Activated CD4-positive, alpha-beta T cell treated with anti-CD3 and anti-CD28 coated beads for 36 hours (primary cell): ENCODE measurements around the gene CRYBB2. TPM values are rescaled to one million over a fixed set of nuclear protein-coding genes. Genes with fewer than 3 reads are reported as not detected.
"Not testable (repeated sequence)": the region's sequence is repeated elsewhere in the genome, so short reads cannot be mapped to it uniquely, and the experiment has no call there.

ENCODE experiments used
- ATAC-seq: fragments of 200-7000 bp; cut with Tn5 transposase; one replicate; pipeline ENCODE4 v1.10.0; 2021; ENCODE audit warnings: mild to moderate bottlenecking, moderate library complexity
- CTCF ChIA-PET: fragments of 350-600 bp; sonication (Branson Sonifier 250); formaldehyde crosslinking; loops from one replicate; lab custom pipeline; 2021; ENCODE audit warnings: antibody characterized with exemption; lab: Charles Lee
- POLR2A ChIA-PET: fragments of 350-600 bp; sonication (Branson Sonifier 250); formaldehyde crosslinking; loops from one replicate; lab custom pipeline; 2021; ENCODE audit warnings: antibody characterized with exemption, inconsistent platforms; lab: Charles Lee
- DNase-seq: peaks from one replicate; pipeline ENCODE4 v3.0.0-alpha.2; 2020
- H3K27ac Mint-ChIP-seq: one replicate; pipeline ENCODE4 v1.8.0; 2021; ENCODE audit warnings: mixed read lengths
- H3K27me3 Mint-ChIP-seq: one replicate; pipeline ENCODE4 v1.8.0; 2021; ENCODE audit warnings: mixed read lengths
- H3K36me3 Mint-ChIP-seq: one replicate; pipeline ENCODE4 v1.8.0; 2021; ENCODE audit warnings: low read depth, mixed read lengths
- H3K4me1 Mint-ChIP-seq: one replicate; pipeline ENCODE4 v1.8.0; 2021; ENCODE audit warnings: mixed read lengths
- H3K4me3 Mint-ChIP-seq: one replicate; pipeline ENCODE4 v1.8.0; 2021; ENCODE audit warnings: mild to moderate bottlenecking, moderate library complexity, mixed read lengths
- H3K9me3 Mint-ChIP-seq: one replicate; pipeline ENCODE4 v1.8.0; 2021; ENCODE audit warnings: low read depth, mixed read lengths
- intact Hi-C, 2 experiments: fragments of 100-400 bp; cut with DNase I in 1 of 2; cut with micrococcal nuclease in 1 of 2; formaldehyde crosslinking; loops; one replicate each; pipeline versions ENCODE4 v1.14.2 to v1.15.1; 2022 to 2024; cut with DNase I, micrococcal nuclease
- total RNA-seq, 2 experiments: library from RNA; stranded (reverse); gene quantifications; one replicate each; pipeline ENCODE4 v1.2.3, GENCODE V29; 2021

CRYBB2 gene
- total RNA-seq, 2 experiments from 2014 or later, result 0.23 to 0.30 TPM

DNA sequence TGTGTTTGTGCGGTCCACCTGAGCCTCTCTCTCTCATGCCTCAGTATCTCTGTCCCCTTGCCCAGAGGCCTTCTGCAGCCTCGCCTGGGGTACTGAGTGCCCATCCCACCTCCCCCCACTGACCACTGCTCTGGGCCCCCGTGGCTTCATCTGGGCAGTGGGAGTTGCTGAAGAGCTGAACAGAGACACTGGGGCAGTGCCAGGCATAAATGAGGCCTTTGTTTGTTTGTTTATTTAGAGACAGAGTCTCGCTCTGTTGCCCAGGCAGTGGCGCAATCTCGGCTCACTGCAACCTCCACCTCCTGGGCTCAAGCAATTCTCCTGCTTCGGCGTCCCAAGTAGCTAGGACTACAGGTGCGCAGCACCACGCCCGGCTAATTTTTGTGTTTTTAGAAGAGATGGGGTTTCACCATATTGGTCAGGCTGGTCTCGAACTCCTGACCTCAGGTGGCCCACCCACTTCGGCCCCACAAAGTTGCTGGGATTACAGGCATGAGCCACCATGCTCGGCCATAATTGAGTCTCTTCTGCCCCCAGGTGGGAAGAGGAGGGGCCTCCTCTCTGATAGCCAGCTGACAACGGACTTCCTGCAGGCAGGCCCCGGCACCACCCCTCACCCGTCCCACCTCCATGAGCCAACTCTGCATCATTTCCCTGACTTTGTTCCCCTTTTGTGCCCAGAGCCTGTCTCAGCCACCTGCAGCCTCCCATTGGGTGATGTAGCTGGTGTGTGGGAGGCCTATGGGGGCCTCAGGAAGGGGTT lies 10.5 kb upstream of the CRYBB2 start:
- ChIA-PET CTCF (no interaction called here), POLR2A (no interaction called here)
- no peak overlapping the region for H3K27ac Mint-ChIP-seq
- no peaks in the 10 kb centered on the region for H3K36me3 Mint-ChIP-seq
- no peaks in the 10 kb centered on the region for H3K9me3 Mint-ChIP-seq
- no peaks in the 10 kb centered on the region for H3K4me1 Mint-ChIP-seq
- DNase-seq (no peak), ATAC-seq (no peak)
- intact Hi-C loops, result loop anchor here in 1 of 2 experiments (10.0 kb wide), 1 partner anchor 126 kb away; no protein-coding TSS in a partner anchor
- no peak overlapping the region for H3K4me3 Mint-ChIP-seq
- peaks cover 7% of the 10 kb centered on the region for H3K27me3 Mint-ChIP-seq

DNA sequence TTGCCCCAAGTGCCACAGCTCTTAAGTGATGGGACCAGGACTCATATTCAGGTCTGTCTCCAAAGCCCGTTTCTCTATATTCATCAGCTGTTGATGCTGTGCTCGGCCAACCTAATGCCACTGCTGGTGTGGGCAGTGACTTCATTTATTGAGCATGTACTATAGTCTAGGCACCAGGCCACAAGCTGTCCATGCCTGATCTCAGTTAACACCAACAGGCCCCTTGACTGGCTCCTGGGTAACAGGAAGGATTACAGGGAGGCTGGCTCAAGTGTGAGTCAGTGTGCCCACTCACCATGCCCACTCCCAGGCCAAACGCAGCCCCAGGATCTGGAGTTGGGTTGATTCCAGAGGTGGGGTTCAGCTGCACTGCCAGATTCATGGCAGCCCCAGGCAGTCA lies 8.6 kb upstream of the CRYBB2 start:
- POLR2A ChIA-PET, result no interaction called here
- H3K27me3 Mint-ChIP-seq, result peaks cover 9% of the 10 kb centered on the region
- intact Hi-C loops, result no loop called here
- no peak overlapping the region for H3K27ac Mint-ChIP-seq
- no peak overlapping the region for H3K4me3 Mint-ChIP-seq
- H3K9me3 Mint-ChIP-seq, result no peaks in the 10 kb centered on the region
- no peaks in the 10 kb centered on the region for H3K4me1 Mint-ChIP-seq
- CTCF ChIA-PET, result interaction anchor here (0.5 to 3.6 kb wide), 4 partner anchors 8 to 154 kb away, joined by 3 to 14 read pairs (median 3); no protein-coding TSS in a partner anchor
- DNase-seq, result no peak
- H3K36me3 Mint-ChIP-seq, result no peaks in the 10 kb centered on the region
- ATAC-seq, result no peak

DNA sequence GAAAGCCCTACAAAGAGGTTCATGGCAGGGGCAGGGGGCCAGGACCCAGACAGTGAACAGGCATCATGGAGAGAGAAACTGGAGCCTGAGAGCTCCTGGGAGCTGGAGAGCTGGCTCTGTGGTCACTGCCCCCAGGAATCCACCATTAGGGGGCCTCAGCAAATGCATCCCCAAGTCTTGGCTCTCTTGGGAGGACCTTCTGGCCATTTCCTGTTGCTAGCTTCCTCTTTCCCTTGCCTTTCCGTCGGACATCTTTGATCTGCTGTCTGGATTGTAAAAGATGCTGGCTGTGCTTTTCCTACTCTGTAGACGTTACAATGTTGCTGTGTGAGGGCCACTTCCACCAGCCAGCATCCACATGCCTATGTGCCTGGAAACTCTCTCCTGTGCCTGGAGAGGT lies 7.1 kb upstream of the CRYBB2 start:
- Mint-ChIP-seq H3K4me1 (no peaks in the 10 kb centered on the region), H3K4me3 (no peak overlapping the region), H3K27ac (no peak overlapping the region), H3K27me3 (peaks cover 13% of the 10 kb centered on the region), H3K9me3 (no peaks in the 10 kb centered on the region), H3K36me3 (no peaks in the 10 kb centered on the region)
- intact Hi-C loops, result no loop called here
- DNase-seq, result no peak
- no peak for ATAC-seq
- POLR2A ChIA-PET, result no interaction called here
- CTCF ChIA-PET, result interaction anchor here (0.8 to 3.6 kb wide), 3 partner anchors 10 to 455 kb away, joined by 3 to 14 read pairs (median 3); no protein-coding TSS in a partner anchor

DNA sequence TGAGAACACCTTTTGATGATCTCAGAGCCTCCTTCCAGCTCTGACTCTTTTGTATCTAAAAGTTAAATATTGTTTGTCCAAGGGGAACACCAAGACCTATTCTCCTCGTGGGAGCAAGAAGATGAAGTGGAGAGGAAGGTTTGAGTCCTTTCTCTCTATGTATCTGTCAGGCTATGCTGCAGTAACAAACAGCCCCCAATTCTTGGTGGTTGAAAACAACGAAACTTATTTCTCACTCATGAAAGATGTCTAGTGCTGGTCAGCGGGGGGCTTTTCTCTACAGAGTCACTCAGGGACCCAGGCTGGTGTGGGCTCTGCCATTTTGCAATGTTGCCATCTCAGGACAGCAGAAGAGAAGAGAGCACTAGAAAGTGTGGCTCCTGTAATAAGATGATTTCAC lies 6.2 kb upstream of the CRYBB2 start:
- H3K4me1 Mint-ChIP-seq, result no peaks in the 10 kb centered on the region
- CTCF ChIA-PET, result interaction anchor here (0.6 to 3.6 kb wide), 4 partner anchors 11 to 416 kb away, joined by 3 to 14 read pairs (median 4); no protein-coding TSS in a partner anchor
- H3K36me3 Mint-ChIP-seq, result no peaks in the 10 kb centered on the region
- intact Hi-C loops, result no loop called here
- H3K4me3 Mint-ChIP-seq, result no peak overlapping the region
- ATAC-seq (no peak), DNase-seq (no peak)
- POLR2A ChIA-PET, result no interaction called here
- H3K27ac Mint-ChIP-seq, result no peak overlapping the region
- H3K27me3 Mint-ChIP-seq, result peaks cover 16% of the 10 kb centered on the region
- no peaks in the 10 kb centered on the region for H3K9me3 Mint-ChIP-seq

DNA sequence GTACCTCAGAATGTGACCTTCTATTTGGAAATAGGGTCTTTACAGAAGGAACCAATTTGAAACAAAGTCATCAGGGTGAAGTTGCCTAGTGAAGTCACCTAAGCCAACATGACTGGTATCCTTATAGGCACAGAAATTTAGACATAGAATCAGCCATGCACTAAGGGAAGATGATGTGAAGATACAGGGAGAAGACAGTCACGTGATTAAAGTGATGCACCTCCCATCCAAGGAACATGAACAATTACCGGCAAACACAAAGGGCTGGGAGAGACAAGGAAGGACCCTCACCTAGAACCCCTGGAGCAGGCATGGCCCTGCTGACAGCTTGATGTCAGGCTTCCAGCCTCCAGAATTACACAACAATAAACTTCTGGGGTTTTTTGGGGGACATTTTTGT lies 3.2 kb upstream of the CRYBB2 start:
- Mint-ChIP-seq H3K27ac (no peak overlapping the region), H3K27me3 (peaks cover 16% of the 10 kb centered on the region), H3K36me3 (no peaks in the 10 kb centered on the region), H3K4me3 (no peak overlapping the region), H3K9me3 (no peaks in the 10 kb centered on the region), H3K4me1 (no peaks in the 10 kb centered on the region)
- intact Hi-C loops, result no loop called here
- POLR2A ChIA-PET, result no interaction called here
- CTCF ChIA-PET, result interaction anchor here (2.1 kb wide), 1 partner anchor 13 kb away, joined by 9 read pairs; no protein-coding TSS in a partner anchor
- DNase-seq, result no peak
- ATAC-seq, result no peak

DNA sequence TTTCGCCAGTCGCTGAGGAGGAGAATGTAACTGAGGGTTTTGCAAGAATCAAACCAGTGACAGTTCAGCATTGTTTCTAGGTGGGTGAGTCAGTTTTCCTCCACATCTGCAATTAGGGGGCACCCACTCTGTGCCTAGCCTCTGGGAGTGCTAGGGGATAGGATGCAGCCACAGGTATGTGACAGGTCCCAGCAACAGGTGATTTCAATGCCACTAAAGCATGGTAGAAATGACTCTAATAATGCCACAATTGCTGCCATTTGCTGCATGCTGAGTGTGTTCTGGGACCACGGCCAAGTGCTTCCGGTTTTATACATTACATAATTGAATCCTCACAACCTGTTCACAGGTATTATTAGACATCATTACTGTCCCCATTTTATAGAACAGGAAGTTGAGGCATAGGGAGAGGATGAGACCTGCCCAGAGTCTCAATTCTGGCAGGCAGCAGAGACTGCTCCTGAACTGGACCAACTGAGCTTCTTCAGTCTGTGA lies 556 bp downstream of the CRYBB2 start:
- H3K27me3 Mint-ChIP-seq, result peaks cover 13% of the 10 kb centered on the region
- ChIA-PET POLR2A (no interaction called here), CTCF (interaction anchor here (1.0 kb wide), 1 partner anchor 18 kb away, joined by 3 read pairs; no protein-coding TSS in a partner anchor)
- no peak overlapping the region for H3K27ac Mint-ChIP-seq
- H3K9me3 Mint-ChIP-seq, result no peaks in the 10 kb centered on the region
- intact Hi-C loops, result no loop called here
- DNase-seq, result no peak
- ATAC-seq, result no peak
- no peaks in the 10 kb centered on the region for H3K36me3 Mint-ChIP-seq
- no peak overlapping the region for H3K4me3 Mint-ChIP-seq
- H3K4me1 Mint-ChIP-seq, result no peaks in the 10 kb centered on the region

DNA sequence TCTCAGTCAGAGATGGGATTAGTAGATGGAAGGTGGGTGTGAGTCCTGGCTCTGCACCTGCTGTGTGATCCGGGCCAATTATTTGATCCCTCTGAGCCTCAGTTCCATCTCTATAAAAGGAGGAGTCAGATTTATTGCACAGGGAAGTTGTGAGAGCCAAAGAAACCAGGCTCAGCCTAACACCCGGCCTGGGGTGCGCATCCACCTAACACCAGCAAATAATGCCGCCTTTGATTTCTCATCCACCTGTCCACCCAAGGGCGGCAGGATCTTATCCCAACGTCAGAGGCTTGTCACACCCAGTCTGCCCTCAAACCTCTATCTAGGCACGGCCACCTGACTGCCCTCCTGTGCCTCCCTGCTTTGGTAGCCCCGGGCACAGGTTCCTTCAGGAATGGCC lies 2.4 kb downstream of the CRYBB2 start:
- H3K4me1 Mint-ChIP-seq, result no peaks in the 10 kb centered on the region
- CTCF ChIA-PET, result no interaction called here
- peaks cover 8% of the 10 kb centered on the region for H3K27me3 Mint-ChIP-seq
- intact Hi-C loops, result no loop called here
- H3K36me3 Mint-ChIP-seq, result no peaks in the 10 kb centered on the region
- no peak overlapping the region for H3K27ac Mint-ChIP-seq
- ATAC-seq (no peak), DNase-seq (no peak)
- H3K9me3 Mint-ChIP-seq, result no peaks in the 10 kb centered on the region
- POLR2A ChIA-PET, result no interaction called here
- H3K4me3 Mint-ChIP-seq, result no peak overlapping the region

DNA sequence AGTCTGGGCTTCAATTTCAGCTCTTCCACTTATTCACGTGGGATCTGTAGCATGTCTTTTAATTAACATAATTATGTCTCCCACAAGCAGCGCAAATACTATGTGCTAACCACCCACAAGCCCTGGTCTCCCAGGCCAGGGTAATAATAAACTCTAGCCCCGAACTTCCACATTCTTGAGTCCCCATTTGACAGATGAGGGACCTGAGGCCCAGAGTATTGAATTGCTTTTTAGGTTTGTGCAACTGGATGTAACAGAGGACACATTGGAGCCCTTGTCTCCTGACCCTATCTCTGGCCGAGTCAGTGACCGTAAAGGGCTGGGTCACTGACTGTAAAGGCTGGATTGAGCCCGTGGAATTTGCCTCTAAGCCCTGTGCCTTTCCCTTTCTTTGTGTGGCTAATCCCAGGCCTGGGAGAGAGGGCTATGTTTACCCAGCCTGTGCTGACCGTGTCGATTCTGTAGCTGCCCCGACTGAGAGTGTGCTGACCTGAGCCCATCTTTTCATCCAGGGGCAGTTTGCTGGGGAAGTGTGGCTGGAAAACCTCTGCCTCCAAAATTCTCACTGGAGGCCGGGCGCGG lies 3.9 kb downstream of the CRYBB2 start:
- DNase-seq (no peak), ATAC-seq (no peak)
- no peak overlapping the region for H3K4me3 Mint-ChIP-seq
- peaks cover 4% of the 10 kb centered on the region for H3K27me3 Mint-ChIP-seq
- ChIA-PET CTCF (no interaction called here), POLR2A (interaction anchor here (0.6 kb wide), 1 partner anchor 17 kb away, joined by 3 read pairs; no protein-coding TSS in a partner anchor)
- intact Hi-C loops, result no loop called here
- no peaks in the 10 kb centered on the region for H3K4me1 Mint-ChIP-seq
- no peaks in the 10 kb centered on the region for H3K9me3 Mint-ChIP-seq
- H3K36me3 Mint-ChIP-seq, result no peaks in the 10 kb centered on the region
- no peak overlapping the region for H3K27ac Mint-ChIP-seq

DNA sequence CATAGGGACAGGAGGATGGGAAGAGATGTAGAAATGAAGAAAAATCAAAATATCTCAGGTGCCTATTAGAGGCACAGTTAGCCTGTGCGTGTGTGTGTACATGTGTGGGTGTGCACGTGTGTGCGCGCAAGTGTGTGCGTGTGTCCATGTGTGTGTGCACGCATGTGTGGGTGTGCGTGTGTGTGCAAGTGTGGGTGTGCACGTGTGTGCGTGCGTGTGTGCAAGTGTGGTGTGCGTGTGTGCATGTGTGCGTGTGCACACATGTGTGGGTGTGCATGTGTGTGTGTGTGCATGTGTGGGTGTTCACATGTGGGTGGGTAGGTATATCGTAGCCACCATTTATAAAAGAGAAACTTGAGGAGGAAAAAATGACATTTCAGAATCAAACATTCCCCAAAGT lies 9.4 kb downstream of the CRYBB2 start:
- no peak overlapping the region for H3K4me3 Mint-ChIP-seq
- H3K36me3 Mint-ChIP-seq, result no peaks in the 10 kb centered on the region
- no peaks in the 10 kb centered on the region for H3K4me1 Mint-ChIP-seq
- intact Hi-C loops, result no loop called here
- no peak overlapping the region for H3K27ac Mint-ChIP-seq
- no peak for ATAC-seq
- H3K27me3 Mint-ChIP-seq, result peaks cover 19% of the 10 kb centered on the region
- no peak for DNase-seq
- CTCF ChIA-PET, result no interaction called here
- no peaks in the 10 kb centered on the region for H3K9me3 Mint-ChIP-seq
- POLR2A ChIA-PET, result no interaction called here

DNA sequence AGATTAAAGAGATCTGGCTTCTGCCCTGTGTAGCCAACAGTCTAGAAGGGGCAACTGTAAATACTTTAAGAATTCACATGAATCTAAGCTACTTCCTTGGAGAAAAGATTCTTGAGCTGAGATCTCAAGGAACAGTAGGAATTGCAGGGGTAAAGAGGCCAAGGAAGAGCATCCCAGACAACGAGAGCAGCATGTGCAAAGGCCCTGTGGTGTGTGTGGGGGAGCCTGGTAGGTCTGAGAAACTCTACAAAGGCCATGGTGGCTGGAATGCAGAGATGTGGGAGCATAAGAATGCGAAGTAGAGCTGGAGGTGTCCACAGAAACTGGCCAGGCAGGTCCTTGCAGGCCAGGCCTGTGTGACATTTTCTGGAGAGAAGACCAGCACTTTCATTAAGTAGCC lies 11.3 kb downstream of the CRYBB2 start:
- peaks cover 30% of the 10 kb centered on the region for H3K27me3 Mint-ChIP-seq
- H3K36me3 Mint-ChIP-seq, H3K4me1 Mint-ChIP-seq, ATAC-seq, POLR2A ChIA-PET, H3K9me3 Mint-ChIP-seq, CTCF ChIA-PET, intact Hi-C loops, DNase-seq, H3K4me3 Mint-ChIP-seq, H3K27ac Mint-ChIP-seq: not testable (repeated sequence)

DNA sequence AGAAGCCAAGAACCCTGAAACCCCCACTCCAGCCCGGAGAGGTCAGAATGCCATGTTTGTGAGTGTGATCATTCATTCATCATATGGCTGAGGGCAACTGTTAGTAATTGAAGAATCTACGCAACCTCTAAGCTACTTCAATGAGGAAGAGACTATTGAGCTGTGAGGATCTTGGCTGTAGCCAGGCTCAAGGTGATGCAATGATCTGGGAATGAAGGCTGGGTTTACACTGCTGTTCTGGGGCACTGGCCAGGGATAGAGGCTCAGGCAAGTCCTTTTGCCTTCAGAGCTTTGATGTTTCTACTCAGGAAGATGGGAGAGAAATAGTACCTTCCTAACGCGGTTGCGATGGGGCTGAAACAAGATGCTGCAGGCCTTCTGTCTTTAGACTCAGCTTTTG lies 12.9 kb downstream of the CRYBB2 start:
- Mint-ChIP-seq H3K36me3 (no peaks in the 10 kb centered on the region), H3K27ac (no peak overlapping the region)
- no peak for ATAC-seq

More for the DNA sequence above, 12.9 kb downstream of the CRYBB2 start:
- intact Hi-C loops, result no loop called here
- ChIA-PET POLR2A (interaction anchor here (0.5 kb wide), 1 partner anchor 636 kb away, joined by 3 read pairs; no protein-coding TSS in a partner anchor), CTCF (interaction anchor here (0.8 kb wide), 1 partner anchor 767 kb away, joined by 3 read pairs; no protein-coding TSS in a partner anchor)
- Mint-ChIP-seq H3K27me3 (peaks cover 38% of the 10 kb centered on the region), H3K9me3 (no peaks in the 10 kb centered on the region), H3K4me3 (no peak overlapping the region), H3K4me1 (peaks cover 5% of the 10 kb centered on the region)
- DNase-seq, result no peak
